HG03521 (cell line): ENCODE measurements around the gene ZNF225.
"Not testable (repeated sequence)": the region's sequence is repeated elsewhere in the genome, so short reads cannot be mapped to it uniquely, and the experiment has no call there.

Experiments
- ATAC-seq: cut with Tn5 transposase; IDR thresholded peaks from one replicate; pipeline ENCODE4 v1.9.1; 2021; ENCODE audit warnings: mild to moderate bottlenecking, moderate library complexity; ENCODE audit not compliant: unreplicated experiment

The ZNF225 gene

DNA sequence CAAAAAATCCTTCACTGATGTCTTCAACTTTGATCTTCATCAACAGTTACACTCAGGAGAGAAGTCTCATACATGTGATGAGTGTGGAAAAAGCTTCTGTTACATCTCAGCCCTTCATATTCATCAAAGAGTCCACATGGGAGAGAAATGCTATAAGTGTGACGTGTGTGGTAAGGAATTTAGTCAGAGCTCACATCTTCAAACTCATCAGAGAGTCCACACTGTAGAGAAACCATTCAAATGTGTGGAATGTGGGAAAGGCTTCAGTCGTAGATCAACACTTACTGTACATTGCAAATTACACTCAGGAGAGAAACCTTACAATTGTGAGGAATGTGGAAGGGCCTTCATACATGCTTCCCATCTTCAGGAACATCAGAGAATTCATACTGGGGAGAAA, 43.3 kb downstream of the ZNF225 start:
- ATAC-seq, result no peak

DNA sequence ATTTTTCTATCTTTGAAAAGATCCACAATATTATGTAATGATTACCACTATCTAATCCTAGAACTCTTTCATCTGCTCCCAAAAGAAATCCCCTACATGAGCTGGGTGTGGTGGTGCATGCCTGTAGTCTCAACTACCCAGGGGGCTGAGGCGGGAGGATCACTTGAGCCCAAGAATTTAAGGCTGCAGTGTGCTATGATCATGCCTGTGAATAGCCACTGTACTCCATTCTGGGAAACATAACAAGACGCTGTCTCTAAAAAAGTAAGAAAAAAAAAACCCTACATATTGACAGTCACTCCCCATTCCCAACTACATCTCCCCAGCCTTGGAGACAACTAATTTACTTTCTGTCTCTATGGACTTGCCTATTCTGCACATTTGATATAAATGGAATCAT, 50.6 kb downstream of the ZNF225 start:
- ATAC-seq, result no peak

GRCh38 chr19:44164327-44164672, 51.1 kb downstream of the ZNF225 start:
- peak; percentile 5 for ATAC-seq

GRCh38 chr19:44164673-44165512, 51.7 kb downstream of the ZNF225 start, which contains the start of gene ZNF226:
ZNF226 (plus strand) TSS chr19:44165100; CDS start chr19:44170081, 4,981 bp downstream.
- peak; percentile 75 for ATAC-seq

DNA sequence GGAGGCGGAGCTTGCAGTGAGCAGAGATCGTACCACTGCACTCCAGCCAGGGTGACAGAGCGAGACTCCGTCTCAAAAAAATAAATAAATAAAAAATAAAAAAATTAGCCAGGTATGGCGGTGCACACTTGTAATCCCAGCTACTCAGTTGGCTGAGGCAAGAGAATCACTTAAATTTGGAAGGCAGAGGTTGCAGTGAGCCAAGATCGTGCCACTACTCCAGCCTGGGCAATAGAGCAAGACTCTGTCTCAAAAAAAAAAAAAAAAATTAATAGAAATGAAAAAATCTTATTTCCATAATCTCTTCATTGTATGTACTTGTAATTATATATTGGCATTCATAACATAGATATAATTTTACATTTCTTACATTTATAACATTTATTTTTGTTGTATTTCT, 57.5 kb downstream of the ZNF225 start:
- ATAC-seq, result not testable (repeated sequence)

GRCh38 chr19:44176590-44176989, 63.4 kb downstream of the ZNF225 start:
- ATAC-seq, result no peak

DNA sequence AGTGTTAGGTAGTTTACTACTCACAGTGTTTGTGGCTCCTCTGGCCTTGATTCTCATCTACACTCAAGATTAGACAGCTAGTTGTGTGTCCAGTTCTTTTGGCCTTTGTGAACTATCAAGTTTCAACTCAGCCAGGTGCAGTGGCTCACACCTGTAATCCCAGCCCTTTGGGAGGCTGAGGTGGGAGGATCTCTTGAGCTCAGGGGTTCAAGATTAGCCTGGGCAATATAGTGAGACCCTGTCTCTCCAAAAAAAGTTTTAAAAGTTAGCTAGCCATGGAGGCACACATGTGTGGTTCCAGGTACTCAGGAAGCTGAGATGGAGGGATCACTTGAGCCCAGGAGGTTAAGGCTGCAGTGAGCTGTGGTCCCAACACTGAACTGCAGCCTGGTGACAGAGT, 67.8 kb downstream of the ZNF225 start:
- ATAC-seq, result no peak

DNA sequence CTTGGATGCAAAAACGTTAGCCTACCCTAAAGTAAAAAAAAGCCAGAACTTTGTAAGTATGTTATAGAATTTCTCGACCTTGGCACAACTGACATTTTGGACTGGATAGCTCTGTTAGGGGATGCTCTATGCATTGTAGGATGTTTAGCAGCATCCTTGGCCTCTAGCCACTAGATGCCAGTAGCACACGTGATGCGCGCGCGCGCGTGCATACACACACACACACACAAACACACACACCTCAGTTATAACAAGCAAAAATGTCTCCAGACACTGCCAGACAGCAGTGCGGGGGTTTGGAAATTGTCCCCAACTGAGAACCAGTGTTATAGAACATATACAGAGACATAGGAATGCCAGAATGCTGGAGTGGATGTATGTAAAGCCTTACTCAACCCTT, 68.9 kb downstream of the ZNF225 start:
- ATAC-seq, result no peak
